IPS-18a (cell line): ENCODE results near the gene ABHD1.
"Not testable (repeated sequence)": the region's sequence is repeated elsewhere in the genome, so short reads cannot be mapped to it uniquely, and the experiment has no call there.

ENCODE experiments used
- H3K27ac ChIP-seq: one replicate; pipeline ENCODE4 v1.5.1; 2013; ENCODE audit warnings: low read length
- H3K27me3 ChIP-seq: one replicate; pipeline ENCODE4 v1.6.1; 2013; ENCODE audit warnings: mild to moderate bottlenecking, low read length; ENCODE audit not compliant: control insufficient read depth, insufficient read depth
- H3K36me3 ChIP-seq: one replicate; pipeline ENCODE4 v1.6.1; 2013; ENCODE audit warnings: low read depth, low read length; ENCODE audit not compliant: control insufficient read depth
- H3K4me1 ChIP-seq: one replicate; pipeline ENCODE4 v1.6.1; 2013; ENCODE audit warnings: low read depth, low read length; ENCODE audit not compliant: control insufficient read depth
- H3K4me3 ChIP-seq: one replicate; pipeline ENCODE4 v1.5.1; 2013; ENCODE audit warnings: low read length
- H3K9ac ChIP-seq: one replicate; pipeline ENCODE4 v1.6.1; 2013; ENCODE audit warnings: mild to moderate bottlenecking, low read length, moderate library complexity
- H3K9me3 ChIP-seq: one replicate; pipeline ENCODE4 v1.6.1; 2013; ENCODE audit warnings: low read depth, low read length; ENCODE audit not compliant: control insufficient read depth

ABHD1 gene

DNA sequence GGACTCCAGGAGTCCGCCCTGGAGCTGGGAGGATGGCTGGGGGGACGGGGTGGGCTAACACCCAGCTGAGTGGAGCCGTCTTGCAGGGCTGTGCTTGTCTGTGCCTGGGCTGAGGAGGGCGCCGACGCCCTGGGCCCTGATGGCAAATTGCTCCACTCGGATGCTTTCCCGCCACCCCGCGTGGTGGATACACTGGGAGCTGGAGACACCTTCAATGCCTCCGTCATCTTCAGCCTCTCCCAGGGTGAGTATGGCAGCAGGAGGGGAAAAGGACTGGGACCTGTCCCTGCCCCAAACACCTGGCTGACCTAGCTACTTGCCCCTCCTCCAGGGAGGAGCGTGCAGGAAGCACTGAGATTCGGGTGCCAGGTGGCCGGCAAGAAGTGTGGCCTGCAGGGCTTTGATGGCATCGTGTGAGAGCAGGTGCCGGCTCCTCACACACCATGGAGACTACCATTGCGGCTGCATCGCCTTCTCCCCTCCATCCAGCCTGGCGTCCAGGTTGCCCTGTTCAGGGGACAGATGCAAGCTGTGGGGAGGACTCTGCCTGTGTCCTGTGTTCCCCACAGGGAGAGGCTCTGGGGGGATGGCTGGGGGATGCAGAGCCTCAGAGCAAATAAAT lies 24.2 kb upstream of the ABHD1 start:
- Histone ChIP-seq H3K4me1 (no peaks in the 10 kb centered on the region), H3K9me3 (no peaks in the 10 kb centered on the region), H3K27ac (no peak overlapping the region), H3K27me3 (no peaks in the 10 kb centered on the region), H3K4me3 (no peak overlapping the region), H3K36me3 (no peaks in the 10 kb centered on the region), H3K9ac (no peak overlapping the region)

DNA sequence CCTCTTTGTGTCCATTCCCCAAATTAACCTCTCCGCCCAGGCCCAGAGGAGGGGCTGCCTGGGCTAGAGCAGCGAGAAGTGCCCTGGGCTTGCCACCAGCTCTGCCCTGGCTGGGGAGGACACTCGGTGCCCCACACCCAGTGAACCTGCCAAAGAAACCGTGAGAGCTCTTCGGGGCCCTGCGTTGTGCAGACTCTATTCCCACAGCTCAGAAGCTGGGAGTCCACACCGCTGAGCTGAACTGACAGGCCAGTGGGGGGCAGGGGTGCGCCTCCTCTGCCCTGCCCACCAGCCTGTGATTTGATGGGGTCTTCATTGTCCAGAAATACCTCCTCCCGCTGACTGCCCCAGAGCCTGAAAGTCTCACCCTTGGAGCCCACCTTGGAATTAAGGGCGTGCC lies 23.6 kb upstream of the ABHD1 start:
- no peaks in the 10 kb centered on the region for H3K27me3 ChIP-seq
- H3K4me3 ChIP-seq: no peak overlapping the region
- H3K36me3 ChIP-seq: no peaks in the 10 kb centered on the region
- H3K27ac ChIP-seq: no peak overlapping the region
- H3K4me1 ChIP-seq: no peaks in the 10 kb centered on the region
- H3K9me3 ChIP-seq: no peaks in the 10 kb centered on the region
- H3K9ac ChIP-seq: no peak overlapping the region

DNA sequence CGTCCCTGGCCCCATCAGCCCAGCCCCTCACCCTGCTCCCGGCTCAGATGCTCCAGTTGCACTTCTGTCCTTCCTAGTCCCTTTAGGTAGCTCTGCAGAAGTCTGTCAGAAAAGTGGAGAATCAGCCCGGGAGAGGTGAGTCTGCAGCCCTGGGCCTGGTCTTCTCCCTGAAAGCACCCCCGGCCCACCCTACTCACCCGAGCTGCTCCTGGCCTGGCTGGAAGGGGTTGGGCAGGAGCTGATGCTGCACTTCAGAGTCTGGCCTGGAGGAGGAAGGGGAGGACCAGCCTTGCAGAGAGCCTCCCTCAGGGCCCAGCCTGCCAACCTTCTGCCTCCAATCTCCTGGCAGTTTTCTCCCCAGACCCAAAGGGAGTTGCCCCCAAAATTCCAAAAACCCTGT lies 21.3 kb upstream of the ABHD1 start:
- Histone ChIP-seq H3K36me3 (no peaks in the 10 kb centered on the region), H3K4me3 (no peak overlapping the region), H3K27ac (no peak overlapping the region), H3K9me3 (no peaks in the 10 kb centered on the region), H3K9ac (no peak overlapping the region), H3K27me3 (no peaks in the 10 kb centered on the region), H3K4me1 (no peaks in the 10 kb centered on the region)

DNA sequence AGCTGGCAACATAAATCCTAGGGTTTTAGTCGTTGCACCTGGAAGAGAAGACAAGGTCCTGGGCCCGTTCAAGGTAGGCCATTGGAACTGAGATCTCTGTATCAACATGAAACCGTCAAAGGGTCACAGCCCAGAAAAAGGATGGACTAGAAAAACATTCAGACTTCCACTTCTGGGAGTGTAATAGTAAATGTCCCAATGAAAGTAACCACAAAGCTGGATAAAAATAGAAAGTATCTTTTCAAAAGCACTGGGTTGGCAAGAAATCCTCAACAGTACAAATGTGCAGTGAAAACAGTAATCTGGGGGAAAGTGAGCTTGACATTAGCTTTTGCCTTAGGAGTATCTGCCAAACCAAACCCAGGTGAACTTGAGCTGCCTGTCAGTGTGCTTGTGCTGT lies 17.6 kb upstream of the ABHD1 start:
- Histone ChIP-seq H3K9me3 (no peaks in the 10 kb centered on the region), H3K36me3 (no peaks in the 10 kb centered on the region), H3K4me3 (no peak overlapping the region), H3K9ac (no peak overlapping the region), H3K27ac (no peak overlapping the region), H3K4me1 (no peaks in the 10 kb centered on the region), H3K27me3 (no peaks in the 10 kb centered on the region)

DNA sequence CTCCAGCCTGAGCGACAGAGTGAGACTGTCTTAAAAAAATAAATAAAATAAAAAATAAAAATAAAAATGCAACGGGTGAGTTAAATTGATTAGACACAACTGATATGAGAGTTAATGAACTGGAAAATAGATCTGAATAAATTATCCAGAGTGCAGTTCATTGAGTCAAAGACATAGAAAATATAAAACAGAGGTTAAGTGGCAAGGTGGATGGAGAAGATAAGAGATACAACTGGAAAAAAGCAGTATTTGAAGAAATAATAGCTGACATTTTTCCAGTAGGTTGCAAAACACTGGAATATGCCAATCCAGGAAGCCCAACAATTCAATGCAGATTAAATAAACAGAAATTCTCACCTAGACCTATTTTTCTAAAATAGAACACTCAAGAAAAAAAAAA lies 15.4 kb upstream of the ABHD1 start:
- no peak overlapping the region for H3K9ac ChIP-seq
- H3K27me3 ChIP-seq: no peaks in the 10 kb centered on the region
- no peaks in the 10 kb centered on the region for H3K4me1 ChIP-seq
- H3K9me3 ChIP-seq: no peaks in the 10 kb centered on the region
- no peak overlapping the region for H3K4me3 ChIP-seq
- no peaks in the 10 kb centered on the region for H3K36me3 ChIP-seq
- H3K27ac ChIP-seq: no peak overlapping the region

DNA sequence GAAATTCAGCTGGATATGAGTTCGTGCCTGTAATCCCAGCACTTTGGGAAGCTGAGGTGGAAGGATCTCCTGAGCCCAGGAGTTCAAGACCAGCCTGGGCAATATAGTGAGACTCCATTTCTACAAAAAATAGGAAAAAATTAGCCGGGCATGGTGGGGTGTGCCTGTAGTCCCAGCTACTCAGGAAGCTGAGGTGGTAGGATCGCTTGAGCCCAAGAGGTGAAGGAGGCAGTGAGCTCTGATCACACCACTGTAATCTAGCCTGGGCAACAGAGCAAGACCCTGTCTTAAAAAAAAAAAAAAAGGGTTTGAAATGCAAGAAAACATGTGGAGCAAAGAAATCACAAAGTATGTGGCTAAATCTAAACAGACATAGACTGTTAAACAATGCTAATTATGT lies 14.5 kb upstream of the ABHD1 start:
- H3K27ac ChIP-seq: no peak overlapping the region
- no peaks in the 10 kb centered on the region for H3K27me3 ChIP-seq
- H3K36me3 ChIP-seq: no peaks in the 10 kb centered on the region
- H3K4me3 ChIP-seq: no peak overlapping the region
- H3K9ac ChIP-seq: no peak overlapping the region
- no peaks in the 10 kb centered on the region for H3K4me1 ChIP-seq
- no peaks in the 10 kb centered on the region for H3K9me3 ChIP-seq

DNA sequence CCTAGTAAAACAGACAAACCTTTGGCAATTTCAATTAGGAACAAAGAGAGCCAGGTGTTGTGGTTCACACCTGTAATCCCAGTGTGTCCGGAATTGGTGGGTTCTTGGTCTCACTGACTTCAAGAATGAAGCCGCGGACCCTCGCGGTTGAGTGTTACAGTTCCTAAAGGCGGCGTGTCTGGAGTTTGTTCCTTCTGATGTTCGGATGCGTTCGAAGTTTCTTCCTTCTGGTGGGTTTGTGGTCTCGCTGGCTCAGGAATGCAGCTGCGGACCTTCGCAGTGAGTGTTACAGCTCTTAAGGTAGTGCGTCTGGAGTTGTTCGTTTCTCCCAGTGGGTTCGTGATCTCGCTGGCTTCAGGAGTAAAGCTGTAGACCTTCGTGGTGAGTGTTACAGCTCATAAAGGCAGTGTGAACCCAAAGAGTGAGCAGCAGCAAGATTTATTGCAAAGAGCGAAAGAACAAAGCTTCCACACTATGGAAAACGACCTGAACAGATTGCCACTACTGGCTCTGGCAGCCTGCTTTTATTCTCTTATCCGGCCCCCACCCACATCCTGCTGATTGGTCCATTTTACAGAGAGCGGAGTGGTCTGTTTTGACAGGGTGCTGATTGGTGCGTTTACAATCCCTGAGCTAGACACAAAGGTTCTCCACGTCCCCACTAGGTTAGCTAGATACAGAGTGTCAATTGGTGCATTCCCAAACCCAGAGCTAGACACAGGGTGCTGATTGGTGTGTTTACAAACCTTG lies 12.8 kb upstream of the ABHD1 start:
- H3K4me1 ChIP-seq, H3K27me3 ChIP-seq, H3K4me3 ChIP-seq, H3K9me3 ChIP-seq, H3K27ac ChIP-seq, H3K36me3 ChIP-seq, H3K9ac ChIP-seq: not testable (repeated sequence)

DNA sequence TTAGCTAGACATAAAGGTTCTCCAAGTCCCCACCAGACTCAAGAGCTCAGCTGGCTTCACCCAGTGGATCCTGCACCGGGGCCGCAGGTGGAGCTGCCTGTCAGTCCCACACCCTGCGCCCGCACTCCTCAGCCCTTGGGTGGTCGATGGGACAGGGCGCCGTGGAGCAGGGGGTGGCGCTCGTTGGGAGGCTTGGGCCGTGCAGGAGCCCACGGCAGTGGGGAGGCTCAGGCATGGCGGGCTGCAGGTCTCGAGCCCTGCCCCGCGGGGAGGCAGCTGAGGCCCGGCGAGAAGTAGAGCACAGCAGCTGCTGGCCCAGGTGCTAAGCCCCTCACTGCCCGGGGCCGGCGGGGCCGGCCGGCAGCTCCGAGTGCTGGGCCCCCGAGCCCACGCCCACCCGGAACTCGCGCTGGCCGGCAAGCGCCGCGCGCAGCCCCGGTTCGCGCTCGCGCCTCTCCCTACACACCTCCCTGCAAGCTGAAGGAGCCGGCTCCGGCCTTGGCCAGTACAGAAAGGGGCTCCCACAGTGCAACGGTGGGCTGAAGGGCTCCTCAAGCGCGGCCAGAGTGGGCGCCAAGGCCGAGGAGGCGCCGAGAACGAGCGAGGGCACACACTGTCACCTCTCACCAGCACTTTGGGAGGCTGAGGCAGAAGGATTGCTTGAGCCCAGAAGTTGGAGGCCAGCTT lies 12.1 kb upstream of the ABHD1 start:
- not testable (repeated sequence) for H3K36me3 ChIP-seq, H3K4me3 ChIP-seq, H3K27ac ChIP-seq

DNA sequence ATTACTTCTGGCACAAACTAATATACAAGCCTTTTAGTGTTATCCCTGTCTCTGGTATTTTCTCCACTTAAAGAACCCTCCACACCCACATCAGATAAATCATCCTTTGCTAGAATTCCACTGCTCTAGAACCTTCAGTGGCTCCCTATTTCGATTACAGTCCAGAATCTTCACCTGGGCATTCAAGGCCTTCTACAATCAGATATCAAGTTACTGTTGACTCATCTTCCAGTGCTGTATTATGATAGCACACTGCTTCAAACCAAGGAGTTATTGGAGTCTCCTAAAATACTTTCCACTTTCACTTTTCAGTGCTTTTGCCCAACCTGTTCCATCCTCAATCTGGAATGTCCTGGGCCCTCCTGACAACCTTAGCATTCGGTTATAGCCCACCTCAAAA lies 8.1 kb upstream of the ABHD1 start:
- H3K27ac ChIP-seq: no peak overlapping the region
- H3K4me3 ChIP-seq: no peak overlapping the region
- H3K9me3 ChIP-seq: no peaks in the 10 kb centered on the region
- no peaks in the 10 kb centered on the region for H3K36me3 ChIP-seq
- H3K9ac ChIP-seq: no peak overlapping the region
- peaks cover 36% of the 10 kb centered on the region for H3K27me3 ChIP-seq
- H3K4me1 ChIP-seq: peaks cover 4% of the 10 kb centered on the region

More for the DNA sequence above, 12.1 kb upstream of the ABHD1 start:
- not testable (repeated sequence) for H3K4me1 ChIP-seq, H3K27me3 ChIP-seq, H3K9ac ChIP-seq, H3K9me3 ChIP-seq

DNA sequence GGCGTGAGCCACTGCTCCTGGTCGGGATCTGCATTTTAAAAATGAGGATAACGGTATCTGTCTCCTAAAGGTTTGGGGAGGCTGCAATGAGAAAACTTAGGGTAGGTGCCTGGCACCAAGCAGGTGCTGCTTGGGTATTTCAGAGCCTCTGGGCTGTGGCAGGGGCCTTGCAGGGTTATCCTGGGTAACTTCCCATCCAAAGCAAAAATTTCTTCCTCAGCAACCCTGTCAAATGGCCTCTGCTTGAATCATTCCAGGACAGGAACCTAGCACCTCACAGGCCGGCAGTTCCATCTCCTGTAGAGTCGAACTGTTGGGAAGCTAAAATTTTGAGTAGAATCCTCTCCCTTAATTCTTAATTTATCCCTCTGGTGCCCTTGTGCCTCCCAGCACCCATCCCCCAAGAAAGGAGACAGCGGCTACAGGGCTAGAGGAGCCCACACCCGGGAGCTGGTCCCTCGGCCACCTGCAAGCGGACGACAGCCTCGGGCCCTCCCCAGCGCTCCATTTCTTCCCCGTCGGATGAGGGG lies 5.6 kb upstream of the ABHD1 start:
- peaks cover 4% of the 10 kb centered on the region for H3K4me1 ChIP-seq
- H3K9me3 ChIP-seq: no peaks in the 10 kb centered on the region
- H3K36me3 ChIP-seq: no peaks in the 10 kb centered on the region
- H3K27ac ChIP-seq: no peak overlapping the region
- H3K27me3 ChIP-seq: peaks cover 61% of the 10 kb centered on the region
- H3K9ac ChIP-seq: no peak overlapping the region
- H3K4me3 ChIP-seq: peak overlapping the region; percentile 47

DNA sequence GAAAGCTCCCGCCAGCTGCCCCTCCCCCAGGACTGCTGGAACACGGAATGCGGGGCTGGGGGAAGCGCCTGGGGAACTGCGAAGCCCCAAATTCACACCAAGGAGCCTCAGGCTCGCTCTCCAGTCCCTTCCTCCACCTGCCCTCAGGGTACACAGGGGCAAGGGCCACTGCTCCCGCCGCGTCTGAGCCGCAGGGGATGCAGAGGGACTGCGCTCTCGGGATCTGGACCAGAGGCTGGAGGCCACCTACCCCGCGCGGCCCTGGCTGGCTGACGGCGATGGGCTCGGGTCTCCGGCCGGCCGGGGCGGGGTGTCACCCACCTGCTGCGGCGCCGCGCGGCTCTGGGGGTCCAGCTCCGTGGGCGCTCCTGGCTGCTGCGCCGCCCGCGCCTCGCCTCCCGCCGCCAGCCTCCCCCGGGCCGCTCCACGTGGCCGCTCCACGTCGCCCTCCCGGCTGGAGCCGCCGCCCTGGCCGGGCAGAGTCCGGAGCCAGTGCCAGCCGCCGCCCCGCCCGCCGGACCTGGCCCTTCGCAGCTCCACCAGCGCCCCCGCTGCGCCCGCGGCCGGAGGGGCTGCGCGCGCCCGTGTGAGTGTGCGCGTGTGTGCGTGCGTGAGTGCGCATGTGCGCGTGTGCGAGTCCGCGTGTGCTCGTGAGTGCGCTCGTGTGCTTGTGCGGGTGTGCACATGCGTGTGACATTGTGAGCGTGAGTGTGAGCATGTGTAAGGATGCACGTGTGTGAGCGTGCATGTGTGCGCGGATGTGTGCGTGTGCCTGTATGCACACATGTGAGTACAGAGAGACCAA lies 4.9 kb upstream of the ABHD1 start, which contains the start of gene CGREF1:
TSS of gene CGREF1 (minus strand) at position 604 of the 805 bp plus-strand sequence. CDS start 14,762 bp downstream, outside the sequence.
- Histone ChIP-seq H3K4me1 (peaks cover 4% of the 10 kb centered on the region), H3K4me3 (peak within 1 kb of the TSS; percentile 55)

More for the DNA sequence above, 4.9 kb upstream of the ABHD1 start, which contains the start of gene CGREF1:
- Histone ChIP-seq H3K9ac (no peak within 1 kb of the TSS), H3K27ac (no peak within 1 kb of the TSS), H3K36me3 (no peaks in the 10 kb centered on the region), H3K9me3 (no peaks in the 10 kb centered on the region), H3K27me3 (peaks cover 65% of the 10 kb centered on the region)
